ENCODE results near the gene MN1. TPM values are rescaled to one million over a fixed set of nuclear protein-coding genes. Genes with fewer than 3 reads are reported as not detected.
A peak's percentile ranks its signal among the peaks of the same experiment; 100 is the strongest.

The MN1 gene
- total and polyA plus RNA-seq, 2 experiments from 2014 or later, result 1.0 to 6.8 TPM

DNA sequence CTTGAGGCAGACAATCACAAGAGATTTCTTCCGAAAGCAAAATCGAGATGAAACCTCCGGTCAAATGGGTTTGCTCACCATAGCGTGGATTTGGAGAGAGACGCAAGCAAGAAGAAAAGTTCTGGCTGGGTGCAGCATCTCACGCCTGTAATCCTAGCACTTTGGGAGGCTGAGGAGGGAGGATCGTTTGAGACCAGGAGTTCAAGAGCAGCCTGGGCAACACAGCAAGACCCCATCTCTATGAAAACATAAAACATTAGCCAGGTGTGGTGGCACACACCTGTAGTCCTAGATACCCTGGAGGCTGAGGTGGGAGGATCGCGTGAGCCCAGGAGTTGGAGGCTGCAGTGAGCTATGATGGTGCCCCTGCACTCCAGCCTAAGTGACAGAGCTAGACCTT is 24.4 kb downstream of the MN1 start (continued):
- TF ChIP-seq, protein P1, sequence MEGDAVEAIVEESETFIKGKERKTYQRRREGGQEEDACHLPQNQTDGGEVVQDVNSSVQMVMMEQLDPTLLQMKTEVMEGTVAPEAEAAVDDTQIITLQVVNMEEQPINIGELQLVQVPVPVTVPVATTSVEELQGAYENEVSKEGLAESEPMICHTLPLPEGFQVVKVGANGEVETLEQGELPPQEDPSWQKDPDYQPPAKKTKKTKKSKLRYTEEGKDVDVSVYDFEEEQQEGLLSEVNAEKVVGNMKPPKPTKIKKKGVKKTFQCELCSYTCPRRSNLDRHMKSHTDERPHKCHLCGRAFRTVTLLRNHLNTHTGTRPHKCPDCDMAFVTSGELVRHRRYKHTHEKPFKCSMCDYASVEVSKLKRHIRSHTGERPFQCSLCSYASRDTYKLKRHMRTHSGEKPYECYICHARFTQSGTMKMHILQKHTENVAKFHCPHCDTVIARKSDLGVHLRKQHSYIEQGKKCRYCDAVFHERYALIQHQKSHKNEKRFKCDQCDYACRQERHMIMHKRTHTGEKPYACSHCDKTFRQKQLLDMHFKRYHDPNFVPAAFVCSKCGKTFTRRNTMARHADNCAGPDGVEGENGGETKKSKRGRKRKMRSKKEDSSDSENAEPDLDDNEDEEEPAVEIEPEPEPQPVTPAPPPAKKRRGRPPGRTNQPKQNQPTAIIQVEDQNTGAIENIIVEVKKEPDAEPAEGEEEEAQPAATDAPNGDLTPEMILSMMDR (conservative IDR thresholded peaks at IDR 0.05; ENCODE audit: low read depth in 2 of 2), result no peak
- TF ChIP-seq JUNB (IDR thresholded peaks at IDR 0.05; ENCODE audit: unreplicated experiment) (no peak), EZH2phosphoT487 (IDR thresholded peaks at IDR 0.05; ENCODE audit: unreplicated experiment) (no peak), EZH2 (IDR thresholded peaks at IDR 0.05; ENCODE audit: low read depth, unreplicated experiment) (no peak), POLR2AphosphoS5 (IDR thresholded peaks at IDR 0.05; ENCODE audit: low read depth) (no peak), ZNF114 (CRISPR knock-in tag; IDR thresholded peaks at IDR 0.05) (no peak)

DNA sequence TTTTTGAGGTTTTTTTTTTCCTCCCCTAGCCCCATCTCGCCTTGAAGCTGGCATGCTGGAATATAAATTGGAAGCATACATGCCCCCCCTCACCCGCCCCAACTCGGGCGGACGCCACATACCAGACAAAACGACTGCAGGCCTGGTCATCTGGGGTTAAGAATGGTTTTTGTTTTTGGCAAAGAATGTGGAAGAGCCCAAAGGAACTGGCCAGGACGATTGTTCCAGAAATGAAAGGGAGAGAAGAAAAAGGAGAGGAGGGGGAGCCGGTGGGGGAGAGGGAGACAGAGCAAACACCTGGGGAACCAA is 25.0 kb downstream of the MN1 start:
- Histone ChIP-seq H3K27me3 (ENCODE audit: insufficient read depth) (no peaks in the 10 kb centered on the region), H3K9me2 (ENCODE audit: insufficient read depth) (no peaks in the 10 kb centered on the region), H2AFZ (peak overlapping the region; percentile 49; the same call in 1 of the 2 replicates), H3F3A (replicated peaks; ENCODE audit: low read depth) (peaks cover 17% of the 10 kb centered on the region; the same call in 1 of the 2 replicates), H3K4me3 (peak overlapping the region; percentile 39), H3K36me3 (ENCODE audit: insufficient read depth) (no peaks in the 10 kb centered on the region), H3K27ac (ENCODE audit: low read depth) (peak overlapping the region; percentile 69), H3K79me2 (replicated peaks; ENCODE audit: insufficient read depth) (no peaks in the 10 kb centered on the region), H3K4me1 (ENCODE audit: insufficient read depth) (peaks cover 60% of the 10 kb centered on the region), H3K4me2 (peak overlapping the region; percentile 73), H4K20me1 (replicated peaks; ENCODE audit: insufficient read depth) (no peaks in the 10 kb centered on the region)
- Mint-ChIP-seq H3K9me3 (peaks cover 12% of the 10 kb centered on the region), H3K27ac (peak overlapping the region; percentile 92), H3K4me3 (peak overlapping the region; percentile 67), H3K36me3 (ENCODE audit: low read depth) (peaks cover 7% of the 10 kb centered on the region), H3K27me3 (ENCODE audit: insufficient read depth, low read depth, poor library complexity) (peaks cover 10% of the 10 kb centered on the region), H3K4me1 (peaks cover 57% of the 10 kb centered on the region)
- ATAC-seq (peak; percentile 4; the same call in 2 of the 3 replicates), DNase-seq (ENCODE audit: low spot score) (peak; percentile 61)
- TF ChIP-seq, protein P2, sequence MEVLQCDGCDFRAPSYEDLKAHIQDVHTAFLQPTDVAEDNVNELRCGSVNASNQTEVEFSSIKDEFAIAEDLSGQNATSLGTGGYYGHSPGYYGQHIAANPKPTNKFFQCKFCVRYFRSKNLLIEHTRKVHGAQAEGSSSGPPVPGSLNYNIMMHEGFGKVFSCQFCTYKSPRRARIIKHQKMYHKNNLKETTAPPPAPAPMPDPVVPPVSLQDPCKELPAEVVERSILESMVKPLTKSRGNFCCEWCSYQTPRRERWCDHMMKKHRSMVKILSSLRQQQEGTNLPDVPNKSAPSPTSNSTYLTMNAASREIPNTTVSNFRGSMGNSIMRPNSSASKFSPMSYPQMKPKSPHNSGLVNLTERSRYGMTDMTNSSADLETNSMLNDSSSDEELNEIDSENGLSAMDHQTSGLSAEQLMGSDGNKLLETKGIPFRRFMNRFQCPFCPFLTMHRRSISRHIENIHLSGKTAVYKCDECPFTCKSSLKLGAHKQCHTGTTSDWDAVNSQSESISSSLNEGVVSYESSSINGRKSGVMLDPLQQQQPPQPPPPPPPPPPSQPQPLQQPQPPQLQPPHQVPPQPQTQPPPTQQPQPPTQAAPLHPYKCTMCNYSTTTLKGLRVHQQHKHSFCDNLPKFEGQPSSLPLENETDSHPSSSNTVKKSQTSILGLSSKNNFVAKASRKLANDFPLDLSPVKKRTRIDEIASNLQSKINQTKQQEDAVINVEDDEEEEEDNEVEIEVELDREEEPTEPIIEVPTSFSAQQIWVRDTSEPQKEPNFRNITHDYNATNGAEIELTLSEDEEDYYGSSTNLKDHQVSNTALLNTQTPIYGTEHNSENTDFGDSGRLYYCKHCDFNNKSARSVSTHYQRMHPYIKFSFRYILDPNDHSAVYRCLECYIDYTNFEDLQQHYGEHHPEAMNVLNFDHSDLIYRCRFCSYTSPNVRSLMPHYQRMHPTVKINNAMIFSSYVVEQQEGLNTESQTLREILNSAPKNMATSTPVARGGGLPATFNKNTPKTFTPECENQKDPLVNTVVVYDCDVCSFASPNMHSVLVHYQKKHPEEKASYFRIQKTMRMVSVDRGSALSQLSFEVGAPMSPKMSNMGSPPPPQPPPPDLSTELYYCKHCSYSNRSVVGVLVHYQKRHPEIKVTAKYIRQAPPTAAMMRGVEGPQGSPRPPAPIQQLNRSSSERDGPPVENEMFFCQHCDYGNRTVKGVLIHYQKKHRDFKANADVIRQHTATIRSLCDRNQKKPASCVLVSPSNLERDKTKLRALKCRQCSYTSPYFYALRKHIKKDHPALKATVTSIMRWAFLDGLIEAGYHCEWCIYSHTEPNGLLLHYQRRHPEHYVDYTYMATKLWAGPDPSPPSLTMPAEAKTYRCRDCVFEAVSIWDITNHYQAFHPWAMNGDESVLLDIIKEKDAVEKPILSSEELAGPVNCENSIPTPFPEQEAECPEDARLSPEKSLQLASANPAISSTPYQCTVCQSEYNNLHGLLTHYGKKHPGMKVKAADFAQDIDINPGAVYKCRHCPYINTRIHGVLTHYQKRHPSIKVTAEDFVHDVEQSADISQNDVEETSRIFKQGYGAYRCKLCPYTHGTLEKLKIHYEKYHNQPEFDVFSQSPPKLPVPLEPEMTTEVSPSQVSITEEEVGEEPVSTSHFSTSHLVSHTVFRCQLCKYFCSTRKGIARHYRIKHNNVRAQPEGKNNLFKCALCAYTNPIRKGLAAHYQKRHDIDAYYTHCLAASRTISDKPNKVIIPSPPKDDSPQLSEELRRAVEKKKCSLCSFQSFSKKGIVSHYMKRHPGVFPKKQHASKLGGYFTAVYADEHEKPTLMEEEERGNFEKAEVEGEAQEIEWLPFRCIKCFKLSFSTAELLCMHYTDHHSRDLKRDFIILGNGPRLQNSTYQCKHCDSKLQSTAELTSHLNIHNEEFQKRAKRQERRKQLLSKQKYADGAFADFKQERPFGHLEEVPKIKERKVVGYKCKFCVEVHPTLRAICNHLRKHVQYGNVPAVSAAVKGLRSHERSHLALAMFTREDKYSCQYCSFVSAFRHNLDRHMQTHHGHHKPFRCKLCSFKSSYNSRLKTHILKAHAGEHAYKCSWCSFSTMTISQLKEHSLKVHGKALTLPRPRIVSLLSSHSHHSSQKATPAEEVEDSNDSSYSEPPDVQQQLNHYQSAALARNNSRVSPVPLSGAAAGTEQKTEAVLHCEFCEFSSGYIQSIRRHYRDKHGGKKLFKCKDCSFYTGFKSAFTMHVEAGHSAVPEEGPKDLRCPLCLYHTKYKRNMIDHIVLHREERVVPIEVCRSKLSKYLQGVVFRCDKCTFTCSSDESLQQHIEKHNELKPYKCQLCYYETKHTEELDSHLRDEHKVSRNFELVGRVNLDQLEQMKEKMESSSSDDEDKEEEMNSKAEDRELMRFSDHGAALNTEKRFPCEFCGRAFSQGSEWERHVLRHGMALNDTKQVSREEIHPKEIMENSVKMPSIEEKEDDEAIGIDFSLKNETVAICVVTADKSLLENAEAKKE (CRISPR knock-in tag; IDR thresholded peaks at IDR 0.05), result no peak
- TF ChIP-seq STAT1 (IDR thresholded peaks at IDR 0.05; ENCODE audit: unreplicated experiment) (no peak), CREB1 (CRISPR knock-in tag; IDR thresholded peaks at IDR 0.05; ENCODE audit: low read depth) (no peak), ZNF114 (CRISPR knock-in tag; IDR thresholded peaks at IDR 0.05) (no peak), EZH2 (IDR thresholded peaks at IDR 0.05; ENCODE audit: low read depth, unreplicated experiment) (no peak), JUNB (IDR thresholded peaks at IDR 0.05; ENCODE audit: unreplicated experiment) (no peak), POLR2AphosphoS5 (IDR thresholded peaks at IDR 0.05; ENCODE audit: low read depth) (no peak), ZNF331 (CRISPR knock-in tag; IDR thresholded peaks at IDR 0.05; ENCODE audit: low read depth) (no peak), NANOG (IDR thresholded peaks at IDR 0.05; ENCODE audit: borderline replicate concordance) (no peak), EZH2phosphoT487 (IDR thresholded peaks at IDR 0.05; ENCODE audit: unreplicated experiment) (no peak)
- TF ChIP-seq, protein P1 (conservative IDR thresholded peaks at IDR 0.05; ENCODE audit: low read depth in 2 of 2), result no peak
- TF ChIP-seq, protein P3, sequence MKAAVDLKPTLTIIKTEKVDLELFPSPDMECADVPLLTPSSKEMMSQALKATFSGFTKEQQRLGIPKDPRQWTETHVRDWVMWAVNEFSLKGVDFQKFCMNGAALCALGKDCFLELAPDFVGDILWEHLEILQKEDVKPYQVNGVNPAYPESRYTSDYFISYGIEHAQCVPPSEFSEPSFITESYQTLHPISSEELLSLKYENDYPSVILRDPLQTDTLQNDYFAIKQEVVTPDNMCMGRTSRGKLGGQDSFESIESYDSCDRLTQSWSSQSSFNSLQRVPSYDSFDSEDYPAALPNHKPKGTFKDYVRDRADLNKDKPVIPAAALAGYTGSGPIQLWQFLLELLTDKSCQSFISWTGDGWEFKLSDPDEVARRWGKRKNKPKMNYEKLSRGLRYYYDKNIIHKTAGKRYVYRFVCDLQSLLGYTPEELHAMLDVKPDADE (IDR thresholded peaks at IDR 0.05), result no peak
